RPMI7951 (cell line): ENCODE data around the gene KCP. TPM values are rescaled to one million over a fixed set of nuclear protein-coding genes. Genes with fewer than 3 reads are reported as not detected.

ENCODE experiments used
- DNase-seq: peaks from one replicate; pipeline ENCODE4 v3.0.0-alpha.2; 2012; ENCODE audit warnings: low read depth
- total RNA-seq: library from RNA; depleted of rRNA; stranded (reverse); fragments of >200 nt; shearing (Covaris generic); gene quantifications from 2 replicates; pipeline ENCODE4 v1.2.3, GENCODE V29; 2014

Gene KCP
- total RNA-seq, 1 experiment from 2014 or later, result not detected

GRCh38 chr7:128939075-128939860, 28.8 kb upstream of the KCP start:
- no peak for DNase-seq

GRCh38 chr7:128938544-128939074, 28.1 kb upstream of the KCP start:
- no peak for DNase-seq

GRCh38 chr7:128937647-128938543, 27.4 kb upstream of the KCP start, which contains the start of gene IRF5:
Gene IRF5 (plus strand): TSS chr7:128937927. CDS start chr7:128942082, 4,155 bp downstream.
- DNase-seq, result no peak

- DNase-seq, result no peak
These were observed 26.8 kb upstream of the KCP start for GRCh38 chr7:128937271-128937646.

- no peak for DNase-seq
These were observed 26.3 kb upstream of the KCP start for GRCh38 chr7:128936798-128937197.

- DNase-seq, result no peak
These were observed 24.8 kb upstream of the KCP start for GRCh38 chr7:128935342-128935730.

GRCh38 chr7:128934361-128935341, 24.1 kb upstream of the KCP start:
- no peak for DNase-seq

GRCh38 chr7:128933180-128933891, 22.8 kb upstream of the KCP start:
- DNase-seq, result peak; percentile 15

- no peak for DNase-seq
These were observed 22.3 kb upstream of the KCP start for GRCh38 chr7:128932862-128933179.

- no peak for DNase-seq
These were observed 21.7 kb upstream of the KCP start for GRCh38 chr7:128931965-128932861.

GRCh38 chr7:128931190-128931798, 20.8 kb upstream of the KCP start:
- no peak for DNase-seq

GRCh38 chr7:128928882-128929788, 18.6 kb upstream of the KCP start:
- no peak for DNase-seq

- no peak for DNase-seq
These were observed 17.8 kb upstream of the KCP start for GRCh38 chr7:128928159-128928813.

GRCh38 chr7:128924707-128925588, 14.4 kb upstream of the KCP start:
- DNase-seq, result no peak

- no peak for DNase-seq
These were observed 12.9 kb upstream of the KCP start for GRCh38 chr7:128923411-128923800.

- DNase-seq, result no peak
These were observed 12.2 kb upstream of the KCP start for GRCh38 chr7:128922496-128923410.
